Progenitor cell of endocrine pancreas (in vitro differentiated cells): ENCODE data around the gene NLGN1. TPM values are rescaled to one million over a fixed set of nuclear protein-coding genes. Genes with fewer than 3 reads are reported as not detected.

Experiments used
- DNase-seq: peaks from one replicate; pipeline ENCODE4 v3.0.0; 2021; ENCODE audit warnings: low spot score; ENCODE audit not compliant: unreplicated experiment
- H3K27ac Mint-ChIP-seq: 2 replicates; pipeline ENCODE4 v1.8.0; 2021; ENCODE audit warnings: mild to moderate bottlenecking, moderate library complexity, mixed read lengths
- H3K27me3 Mint-ChIP-seq: 2 replicates; pipeline ENCODE4 v1.8.0; 2021; ENCODE audit warnings: mixed read lengths
- H3K36me3 Mint-ChIP-seq: 2 replicates; pipeline ENCODE4 v1.8.0; 2022; ENCODE audit warnings: mixed read lengths; ENCODE audit not compliant: insufficient read depth
- H3K4me1 Mint-ChIP-seq: 2 replicates; pipeline ENCODE4 v1.8.0; 2021; ENCODE audit warnings: low read depth, mixed read lengths
- H3K4me3 Mint-ChIP-seq: 2 replicates; pipeline ENCODE4 v1.8.0; 2021; ENCODE audit warnings: low read depth, mild to moderate bottlenecking, moderate library complexity, mixed read lengths
- H3K9me3 Mint-ChIP-seq: 2 replicates; pipeline ENCODE4 v1.8.0; 2021; ENCODE audit warnings: low read depth, mixed read lengths
- CTCF ChIP-seq: fragments of 200-600 bp; sonication (generic); IDR thresholded peaks from one replicate; pipeline ENCODE4 v1.5.0; 2021; ENCODE audit warnings: antibody characterized with exemption, mild to moderate bottlenecking; ENCODE audit not compliant: unreplicated experiment
- total RNA-seq: library from RNA; stranded (reverse); gene quantifications from 2 replicates; pipeline ENCODE4 v1.2.1, GENCODE V29; 2021

NLGN1 gene
- total RNA-seq, 1 donor from 2014 or later, result 5.7 TPM

- no peak for TF ChIP-seq CTCF
- H3K27me3 Mint-ChIP-seq, result peaks cover 50% of the 10 kb centered on the region
- peak; percentile 15 for DNase-seq
- H3K36me3 Mint-ChIP-seq, result no peaks in the 10 kb centered on the region
- H3K4me3 Mint-ChIP-seq, result peak overlapping the region; percentile 77
- peaks cover 33% of the 10 kb centered on the region for H3K4me1 Mint-ChIP-seq
- H3K27ac Mint-ChIP-seq, result no peak overlapping the region
- H3K9me3 Mint-ChIP-seq, result no peaks in the 10 kb centered on the region
These were observed 551 bp downstream of the NLGN1 start for GRCh38 chr3:173398111-173398479.

GRCh38 chr3:173399044-173399443 is 1.5 kb downstream of the NLGN1 start:
- no peaks in the 10 kb centered on the region for H3K36me3 Mint-ChIP-seq
- H3K4me1 Mint-ChIP-seq, result peaks cover 28% of the 10 kb centered on the region
- no peak overlapping the region for H3K27ac Mint-ChIP-seq
- DNase-seq, result no peak
- H3K4me3 Mint-ChIP-seq, result no peak overlapping the region
- no peaks in the 10 kb centered on the region for H3K9me3 Mint-ChIP-seq
- peaks cover 47% of the 10 kb centered on the region for H3K27me3 Mint-ChIP-seq
- TF ChIP-seq CTCF, result no peak

GRCh38 chr3:173401369-173401768 is 3.8 kb downstream of the NLGN1 start:
- Mint-ChIP-seq H3K4me1 (peaks cover 22% of the 10 kb centered on the region), H3K4me3 (no peak overlapping the region), H3K36me3 (no peaks in the 10 kb centered on the region), H3K9me3 (no peaks in the 10 kb centered on the region), H3K27ac (no peak overlapping the region), H3K27me3 (peaks cover 35% of the 10 kb centered on the region)
- TF ChIP-seq CTCF, result no peak
- DNase-seq, result no peak

GRCh38 chr3:173402656-173403055 is 5.1 kb downstream of the NLGN1 start:
- H3K36me3 Mint-ChIP-seq, result no peaks in the 10 kb centered on the region
- no peak overlapping the region for H3K27ac Mint-ChIP-seq
- no peak for TF ChIP-seq CTCF
- H3K9me3 Mint-ChIP-seq, result no peaks in the 10 kb centered on the region
- DNase-seq, result no peak
- no peak overlapping the region for H3K4me3 Mint-ChIP-seq
- peaks cover 24% of the 10 kb centered on the region for H3K27me3 Mint-ChIP-seq
- H3K4me1 Mint-ChIP-seq, result peaks cover 16% of the 10 kb centered on the region

GRCh38 chr3:173403376-173403775 is 5.8 kb downstream of the NLGN1 start:
- no peak for TF ChIP-seq CTCF
- no peak for DNase-seq
- H3K36me3 Mint-ChIP-seq, result no peaks in the 10 kb centered on the region

More at GRCh38 chr3:173403376-173403775, 5.8 kb downstream of the NLGN1 start:
- Mint-ChIP-seq H3K9me3 (no peaks in the 10 kb centered on the region), H3K27me3 (peaks cover 17% of the 10 kb centered on the region), H3K4me3 (no peak overlapping the region), H3K27ac (no peak overlapping the region), H3K4me1 (peaks cover 11% of the 10 kb centered on the region)
